HCT116 (cell line): ENCODE results near the gene MOSPD2. TPM values are rescaled to one million over a fixed set of nuclear protein-coding genes. Genes with fewer than 3 reads are reported as not detected.

ENCODE experiments used
- ATAC-seq: fragments of 200-7000 bp; cut with Tn5 transposase; 2 replicates; pipeline ENCODE4 v1.9.1; 2020; ENCODE audit warnings: mild to moderate bottlenecking, moderate library complexity
- BruUV-seq: library from RNA; stranded (reverse); fragments of 400-500 nt; replicated peaks from 2 replicates; lab custom pipeline; 2021; lab: Mats Ljungman, UMichigan
- CTCF ChIA-PET: fragments of 300-600 bp; sonication (Branson Sonifier 250); formaldehyde crosslinking; loops from one replicate; lab custom pipeline; 2021; ENCODE audit warnings: antibody characterized with exemption; lab: Charles Lee
- POLR2A ChIA-PET: fragments of 300-600, 350-600 bp; sonication (Branson Sonifier 250); formaldehyde crosslinking; loops from one replicate; lab custom pipeline; 2021; ENCODE audit warnings: antibody characterized with exemption; lab: Charles Lee
- RAD21 ChIA-PET, 2 experiments: fragments of 300-600 bp; sonication (Branson Sonifier 250); formaldehyde crosslinking; loops; one replicate each; lab custom pipeline; 2023; ENCODE audit warnings: low total read pairs in 2 of 2; ENCODE audit not compliant: uncharacterized antibody in 2 of 2, unreplicated experiment in 2 of 2, low non-redundant PET in 1 of 2; lab: Charles Lee
- DNase-seq: peaks from one replicate; pipeline ENCODE4 v3.0.0-alpha.2; 2010; ENCODE audit warnings: low read depth, low spot score
- H2AFZ ChIP-seq: fragments of 200-600 bp; shearing (Covaris generic), sonication (generic); 2 replicates; pipeline ENCODE4 v1.6.1; 2017; ENCODE audit warnings: low read depth, mixed run types, mixed read lengths, antibody characterized with exemption, low read length; ENCODE audit not compliant: poor library complexity, severe bottlenecking
- H3K27ac ChIP-seq: 2 replicates; pipeline ENCODE4 v1.5.1; 2012; ENCODE audit warnings: low read depth, low read length
- H3K27me3 ChIP-seq: fragments of 200-600 bp; sonication (generic); 2 replicates; pipeline ENCODE4 v1.6.1; 2016; ENCODE audit warnings: mixed run types, low read length, mixed read lengths; ENCODE audit not compliant: insufficient read depth
- H3K36me3 ChIP-seq, 2 experiments: fragments of 200-500 bp in 1 of 2; fragments of 200-600 bp in 1 of 2; sonication (Bioruptor generic) in 1 of 2; sonication (generic) in 1 of 2; 2 replicates each; pipeline versions ENCODE4 v1.5.1 to v1.6.1; 2014 to 2016; ENCODE audit warnings: low read length in 2 of 2, inconsistent platforms in 1 of 2, mixed read lengths in 1 of 2, mixed run types in 1 of 2; ENCODE audit not compliant: insufficient read depth in 2 of 2, control insufficient read depth in 1 of 2
- H3K4me1 ChIP-seq, 2 experiments: fragments of 200-600 bp in 1 of 2; sonication (generic) in 1 of 2; 2 replicates each; pipeline versions ENCODE4 v1.5.1 to v1.6.1; 2012 to 2017; ENCODE audit warnings: low read length in 2 of 2, inconsistent platforms in 1 of 2, mild to moderate bottlenecking in 1 of 2, mixed read lengths in 1 of 2, mixed run types in 1 of 2, moderate library complexity in 1 of 2; ENCODE audit not compliant: insufficient read depth in 2 of 2, control insufficient read depth in 1 of 2
- H3K4me2 ChIP-seq: fragments of 200-600 bp; sonication (generic); 2 replicates; pipeline ENCODE4 v1.6.1; 2017; ENCODE audit warnings: mixed run types, low read length, mixed read lengths
- H3K4me3 ChIP-seq, 2 experiments: fragments of 200-600 bp in 1 of 2; sonication (generic) in 1 of 2; replicated peaks in 1 of 2; 2 replicates each; pipeline ENCODE4 v1.5.1; 2011 to 2016; ENCODE audit warnings: low read length in 2 of 2, control low read depth in 1 of 2, low read depth in 1 of 2, mild to moderate bottlenecking in 1 of 2, mixed read lengths in 1 of 2, mixed run types in 1 of 2
- H3K79me2 ChIP-seq: fragments of 200-600 bp; sonication (generic); 2 replicates; pipeline ENCODE4 v1.6.1; 2017; ENCODE audit warnings: mild to moderate bottlenecking, mixed run types, low read length, moderate library complexity, mixed read lengths; ENCODE audit not compliant: insufficient read depth
- H3K9ac ChIP-seq: fragments of 200-600 bp; sonication (generic); 2 replicates; pipeline ENCODE4 v1.6.1; 2016; ENCODE audit warnings: low read length, mixed read lengths
- H3K9me2 ChIP-seq: fragments of 200-600 bp; sonication (generic), shearing (Covaris generic); 2 replicates; pipeline ENCODE4 v1.6.1; 2017; ENCODE audit warnings: mixed run types, mild to moderate bottlenecking, moderate library complexity; ENCODE audit not compliant: insufficient read depth
- H3K9me3 ChIP-seq, 2 experiments: fragments of 200-500 bp in 1 of 2; fragments of 200-600 bp in 1 of 2; sonication (Bioruptor generic) in 1 of 2; sonication (generic) in 1 of 2; 2 replicates each; pipeline ENCODE4 v1.6.1; 2014 to 2017; ENCODE audit warnings: low read length in 2 of 2, mixed read lengths in 2 of 2, inconsistent platforms in 1 of 2, low read depth in 1 of 2, mild to moderate bottlenecking in 1 of 2, mixed run types in 1 of 2, moderate library complexity in 1 of 2; ENCODE audit not compliant: control insufficient read depth in 1 of 2, insufficient read depth in 1 of 2
- H4K20me1 ChIP-seq: fragments of 200-600 bp; sonication (generic), shearing (Covaris generic); 2 replicates; pipeline ENCODE4 v1.6.1; 2017; ENCODE audit warnings: mixed run types, mild to moderate bottlenecking, moderate library complexity; ENCODE audit not compliant: insufficient read depth
- FOSL1 ChIP-seq: IDR thresholded peaks from 2 replicates; pipeline ENCODE4 v1.6.1; 2012; ENCODE audit warnings: low read depth
- POLR2A ChIP-seq: IDR thresholded peaks from 2 replicates; pipeline ENCODE4 v1.7.0; 2011; ENCODE audit warnings: borderline replicate concordance; ENCODE audit not compliant: insufficient read depth, insufficient read length; ENCODE audit errors: extremely low read depth
- SRF ChIP-seq: IDR thresholded peaks from 2 replicates; pipeline ENCODE4 v1.6.1; 2012; ENCODE audit warnings: low read depth
- TCF7L2 ChIP-seq: IDR thresholded peaks from 2 replicates; pipeline ENCODE4 v1.7.0; 2011; ENCODE audit warnings: borderline replicate concordance, inconsistent platforms; ENCODE audit not compliant: insufficient read depth, insufficient read length; ENCODE audit errors: extremely low read depth
- ZFX ChIP-seq: fragments of 450-650 bp; IDR thresholded peaks from 2 replicates; pipeline ENCODE4 v1.6.1; 2017
- intact Hi-C: fragments of 100-400 bp; cut with micrococcal nuclease; formaldehyde crosslinking; loops from 2 replicates; pipeline ENCODE4 v1.10.0; 2022
- total RNA-seq: library from RNA; stranded (reverse); gene quantifications from one replicate; pipeline ENCODE4 v1.2.1, GENCODE V29; 2021; ENCODE audit not compliant: unreplicated experiment
- TF ChIP-seq, protein P1 (sequence below): IDR thresholded peaks from 2 replicates; pipeline ENCODE4 v1.6.1; 2012; ENCODE audit warnings: low read depth

Gene MOSPD2
- total RNA-seq, 1 experiment from 2014 or later = 8.9 TPM

DNA sequence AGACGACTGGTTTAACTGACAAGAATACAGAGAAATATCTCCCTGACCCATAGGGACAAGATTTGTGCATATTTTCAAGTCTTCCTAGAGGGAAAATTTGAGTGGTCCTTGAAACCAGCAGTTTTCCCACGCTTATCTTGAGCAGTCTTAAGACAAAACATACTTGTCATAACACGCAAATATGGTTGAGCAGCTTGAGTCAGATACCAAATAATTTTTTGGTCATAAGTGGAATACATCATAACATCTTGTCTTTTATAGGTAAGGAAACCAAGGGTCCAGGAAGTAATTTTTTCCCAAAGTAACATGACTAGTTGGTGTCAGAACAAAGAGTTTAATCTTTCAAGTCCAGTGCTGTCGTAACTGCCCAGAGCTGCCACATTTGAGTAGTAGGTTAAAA, 50.5 kb downstream of the MOSPD2 start:
- Histone ChIP-seq H3K27ac (no peak overlapping the region), H3K4me1 (no peaks in the 10 kb centered on the region), H3K9me3 (no peaks in the 10 kb centered on the region)
- POLR2A ChIA-PET = no interaction called here
- intact Hi-C loops = no loop called here
- ATAC-seq = no peak
- TF ChIP-seq FOSL1 (no peak), POLR2A (no peak), TCF7L2 (no peak), ZFX (no peak)
- TF ChIP-seq, protein P1, sequence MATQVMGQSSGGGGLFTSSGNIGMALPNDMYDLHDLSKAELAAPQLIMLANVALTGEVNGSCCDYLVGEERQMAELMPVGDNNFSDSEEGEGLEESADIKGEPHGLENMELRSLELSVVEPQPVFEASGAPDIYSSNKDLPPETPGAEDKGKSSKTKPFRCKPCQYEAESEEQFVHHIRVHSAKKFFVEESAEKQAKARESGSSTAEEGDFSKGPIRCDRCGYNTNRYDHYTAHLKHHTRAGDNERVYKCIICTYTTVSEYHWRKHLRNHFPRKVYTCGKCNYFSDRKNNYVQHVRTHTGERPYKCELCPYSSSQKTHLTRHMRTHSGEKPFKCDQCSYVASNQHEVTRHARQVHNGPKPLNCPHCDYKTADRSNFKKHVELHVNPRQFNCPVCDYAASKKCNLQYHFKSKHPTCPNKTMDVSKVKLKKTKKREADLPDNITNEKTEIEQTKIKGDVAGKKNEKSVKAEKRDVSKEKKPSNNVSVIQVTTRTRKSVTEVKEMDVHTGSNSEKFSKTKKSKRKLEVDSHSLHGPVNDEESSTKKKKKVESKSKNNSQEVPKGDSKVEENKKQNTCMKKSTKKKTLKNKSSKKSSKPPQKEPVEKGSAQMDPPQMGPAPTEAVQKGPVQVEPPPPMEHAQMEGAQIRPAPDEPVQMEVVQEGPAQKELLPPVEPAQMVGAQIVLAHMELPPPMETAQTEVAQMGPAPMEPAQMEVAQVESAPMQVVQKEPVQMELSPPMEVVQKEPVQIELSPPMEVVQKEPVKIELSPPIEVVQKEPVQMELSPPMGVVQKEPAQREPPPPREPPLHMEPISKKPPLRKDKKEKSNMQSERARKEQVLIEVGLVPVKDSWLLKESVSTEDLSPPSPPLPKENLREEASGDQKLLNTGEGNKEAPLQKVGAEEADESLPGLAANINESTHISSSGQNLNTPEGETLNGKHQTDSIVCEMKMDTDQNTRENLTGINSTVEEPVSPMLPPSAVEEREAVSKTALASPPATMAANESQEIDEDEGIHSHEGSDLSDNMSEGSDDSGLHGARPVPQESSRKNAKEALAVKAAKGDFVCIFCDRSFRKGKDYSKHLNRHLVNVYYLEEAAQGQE = no peak
- TF ChIP-seq, all 23 proteins: peak for 0
- no peak overlapping the region for H3K4me2 ChIP-seq
- no peaks in the 10 kb centered on the region for H3K36me3 ChIP-seq
- H2AFZ ChIP-seq = no peak overlapping the region
- no peaks in the 10 kb centered on the region for H3K9me2 ChIP-seq
- H3K4me3 ChIP-seq = no peak overlapping the region
- BruUV-seq = no TSS peak
- CTCF ChIA-PET = no interaction called here
- H3K9ac ChIP-seq = no peak overlapping the region
- no peak for DNase-seq
- H4K20me1 ChIP-seq = no peaks in the 10 kb centered on the region
- H3K27me3 ChIP-seq = no peaks in the 10 kb centered on the region
- H3K79me2 ChIP-seq = no peaks in the 10 kb centered on the region
- RAD21 ChIA-PET = no interaction called here

DNA sequence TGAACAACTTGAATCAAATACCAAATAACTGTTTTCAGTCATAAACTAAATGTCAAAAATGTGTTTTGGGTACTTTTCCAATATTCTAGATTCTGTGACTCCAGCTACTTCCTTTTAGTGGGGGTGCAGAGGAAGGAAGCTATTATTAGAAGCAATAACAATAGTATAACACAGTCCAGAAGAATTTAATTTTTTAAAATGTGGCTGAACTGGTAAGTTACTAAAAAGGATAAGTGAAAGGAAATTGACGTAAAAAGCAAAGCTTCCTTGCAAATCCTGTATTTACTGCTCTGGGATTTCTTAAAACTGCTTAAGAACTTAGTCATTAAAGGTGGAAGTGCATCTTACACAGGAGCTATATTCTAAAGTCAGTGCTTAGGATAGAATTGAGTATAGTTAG, 53.2 kb downstream of the MOSPD2 start:
- intact Hi-C loops = no loop called here
- no peaks in the 10 kb centered on the region for H3K36me3 ChIP-seq
- H3K9me3 ChIP-seq = no peaks in the 10 kb centered on the region
- H3K4me2 ChIP-seq = no peak overlapping the region
- POLR2A ChIA-PET = no interaction called here
- no peaks in the 10 kb centered on the region for H3K79me2 ChIP-seq
- no peaks in the 10 kb centered on the region for H4K20me1 ChIP-seq
- no peaks in the 10 kb centered on the region for H3K9me2 ChIP-seq
- no peak overlapping the region for H3K27ac ChIP-seq
- no peak for DNase-seq
- CTCF ChIA-PET = no interaction called here
- RAD21 ChIA-PET = no interaction called here
- TF ChIP-seq SRF = no peak
- TF ChIP-seq, all 23 proteins: peak for 0
- Histone ChIP-seq H3K27me3 (no peaks in the 10 kb centered on the region), H3K4me1 (no peaks in the 10 kb centered on the region), H2AFZ (no peak overlapping the region), H3K4me3 (no peak overlapping the region), H3K9ac (no peak overlapping the region)
- no peak for ATAC-seq
- BruUV-seq = no TSS peak
